ENCODE measurements around the gene TRIM67. TPM values are rescaled to one million over a fixed set of nuclear protein-coding genes. Genes with fewer than 3 reads are reported as not detected.

Gene TRIM67
- total RNA-seq, 2 donors from 2014 or later: not detected

- H3K27ac ChIP-seq: no peak overlapping the region
- DNase-seq (ENCODE audit: low spot score) (no peak), ATAC-seq (ENCODE audit: insufficient number of reproducible peaks, low FRiP score, low read depth) (no peak)
- H3K9me3 ChIP-seq: no peaks in the 10 kb centered on the region
- H3K36me3 ChIP-seq: peaks cover 32% of the 10 kb centered on the region
- no peaks in the 10 kb centered on the region for H3K27me3 ChIP-seq (replicated peaks; ENCODE audit: insufficient read depth)
- no peak for TF ChIP-seq CTCF (IDR thresholded peaks at IDR 0.05)
- H3K4me3 ChIP-seq: no peak overlapping the region
- no peaks in the 10 kb centered on the region for H3K4me1 ChIP-seq (ENCODE audit: control insufficient read depth in 1 of 2, low read depth in 2 of 2)
These were observed 102.8 kb downstream of the TRIM67 start for GRCh38 chr1:231264642-231265041.

- no peak overlapping the region for H3K4me3 ChIP-seq
- H3K4me1 ChIP-seq (ENCODE audit: control insufficient read depth in 1 of 2, low read depth in 2 of 2): no peaks in the 10 kb centered on the region
- ATAC-seq (ENCODE audit: insufficient number of reproducible peaks, low FRiP score, low read depth): no peak
- no peak for DNase-seq (ENCODE audit: low spot score)
- TF ChIP-seq CTCF (IDR thresholded peaks at IDR 0.05): no peak
- no peak overlapping the region for H3K27ac ChIP-seq
- H3K36me3 ChIP-seq: peaks cover 28% of the 10 kb centered on the region
- no peaks in the 10 kb centered on the region for H3K27me3 ChIP-seq (replicated peaks; ENCODE audit: insufficient read depth)
- H3K9me3 ChIP-seq: no peaks in the 10 kb centered on the region
These were observed 103.5 kb downstream of the TRIM67 start for GRCh38 chr1:231265379-231265778.

- DNase-seq (ENCODE audit: low spot score): no peak
- H3K4me3 ChIP-seq: no peak overlapping the region
- H3K36me3 ChIP-seq: peaks cover 40% of the 10 kb centered on the region
- H3K27me3 ChIP-seq (replicated peaks; ENCODE audit: insufficient read depth): no peaks in the 10 kb centered on the region
- no peaks in the 10 kb centered on the region for H3K4me1 ChIP-seq (ENCODE audit: control insufficient read depth in 1 of 2, low read depth in 2 of 2)
- ATAC-seq (ENCODE audit: insufficient number of reproducible peaks, low FRiP score, low read depth): no peak
- H3K9me3 ChIP-seq: no peaks in the 10 kb centered on the region
- H3K27ac ChIP-seq: no peak overlapping the region
- TF ChIP-seq CTCF (IDR thresholded peaks at IDR 0.05): no peak
These were observed 105.0 kb downstream of the TRIM67 start for GRCh38 chr1:231266811-231267322.

Other genes starting within 250 kb of the TRIM67 start
- 10 to 100 TPM; 35.0 to 66.1 TPM for gene TTC13, start 183.2 kb upstream of the TRIM67 start, total RNA-seq
- 10 to 100 TPM; 12.3 to 20.4 TPM for gene ARV1, start 183.0 kb upstream of the TRIM67 start, total RNA-seq
- gene FAM89A, start 121.8 kb upstream of the TRIM67 start, total RNA-seq: 10 to 100 TPM in 1 of 2 donors, 1 to 10 TPM in 1; 8.4 to 24.5 TPM
- 10 to 100 TPM; 26.5 to 29.2 TPM for gene GNPAT, start 79.2 kb downstream of the TRIM67 start, total RNA-seq
- 10 to 100 TPM; 15.0 to 21.7 TPM for gene EXOC8, start 175.8 kb downstream of the TRIM67 start, total RNA-seq
- gene SPRTN, start 176.2 kb downstream of the TRIM67 start, total RNA-seq: 10 to 100 TPM; 12.7 to 18.4 TPM